ENCODE data around the gene PAX8. TPM values are rescaled to one million over a fixed set of nuclear protein-coding genes. Genes with fewer than 3 reads are reported as not detected.

PAX8 gene
- total RNA-seq, 1 experiment from 2014 or later = 3.1 TPM

DNA sequence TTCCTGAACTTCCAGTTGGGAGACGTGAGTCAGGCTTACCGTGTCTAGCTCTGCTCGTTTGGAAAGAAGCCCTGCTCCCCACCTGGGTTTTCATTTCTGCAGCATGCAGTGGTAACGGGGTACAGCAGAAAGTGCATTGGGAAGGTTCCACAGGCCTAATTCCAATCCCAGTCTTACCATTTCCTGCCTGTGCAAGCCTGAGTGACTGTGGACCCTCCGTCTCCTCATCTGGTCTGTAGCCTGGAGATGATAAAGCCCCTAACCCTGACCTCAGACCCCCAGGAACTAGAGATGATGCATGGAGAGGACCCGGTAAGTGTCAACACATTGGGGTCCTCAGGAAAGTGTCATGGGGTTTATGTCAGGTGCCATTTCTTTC, 110.8 kb downstream of the PAX8 start:
- intact Hi-C loops (cut with micrococcal nuclease; ENCODE audit: unreplicated experiment) = no loop called here
- no TSS peak for BruUV-seq (replicated peaks)

DNA sequence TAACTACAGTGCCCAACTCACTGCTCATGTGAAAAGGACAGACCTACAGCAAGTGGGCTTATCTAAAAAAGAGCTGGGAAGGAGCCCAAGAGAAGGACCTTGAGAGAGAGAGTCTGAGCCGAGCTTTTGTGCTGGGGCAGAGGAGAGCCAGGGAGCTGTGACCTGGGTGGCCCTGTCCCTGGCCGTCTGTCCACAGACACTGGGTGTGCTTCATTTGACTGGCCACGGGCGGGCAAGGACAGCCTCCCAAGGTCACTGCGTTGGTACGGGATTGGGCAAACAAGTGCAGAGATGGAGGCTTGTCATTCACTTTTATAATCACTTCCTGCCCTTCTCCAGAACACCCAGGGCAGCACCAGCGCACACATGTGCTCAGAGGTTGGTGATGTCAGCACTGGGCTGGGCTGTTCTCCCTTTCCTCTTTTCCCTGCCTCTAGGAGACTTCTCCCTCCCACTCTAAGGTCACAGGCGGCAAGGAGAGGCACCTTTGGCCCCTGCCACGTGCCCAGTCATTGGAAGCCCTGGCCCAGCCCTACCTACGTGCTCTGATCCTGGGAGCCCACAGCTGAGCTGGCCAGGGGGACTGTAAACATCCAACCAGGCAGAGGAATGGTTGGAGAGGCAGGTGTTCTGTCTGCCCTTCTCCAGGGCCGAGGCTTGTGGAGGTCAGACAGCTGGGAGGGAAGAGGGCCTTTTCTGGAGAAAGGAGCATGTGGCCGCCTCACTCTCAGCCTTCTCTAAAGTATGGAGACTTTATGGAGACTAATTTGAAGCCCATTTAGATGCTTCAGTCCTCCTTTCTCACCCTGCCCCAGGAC, 111.4 kb downstream of the PAX8 start:
- no peaks in the 10 kb centered on the region for H3K4me1 ChIP-seq (ENCODE audit: insufficient read depth, low read length, poor library complexity, severe bottlenecking)
- H3K27me3 ChIP-seq (replicated peaks; ENCODE audit: insufficient read depth, low read depth, low read length, poor library complexity) = no peaks in the 10 kb centered on the region
- TF ChIP-seq, protein P1, sequence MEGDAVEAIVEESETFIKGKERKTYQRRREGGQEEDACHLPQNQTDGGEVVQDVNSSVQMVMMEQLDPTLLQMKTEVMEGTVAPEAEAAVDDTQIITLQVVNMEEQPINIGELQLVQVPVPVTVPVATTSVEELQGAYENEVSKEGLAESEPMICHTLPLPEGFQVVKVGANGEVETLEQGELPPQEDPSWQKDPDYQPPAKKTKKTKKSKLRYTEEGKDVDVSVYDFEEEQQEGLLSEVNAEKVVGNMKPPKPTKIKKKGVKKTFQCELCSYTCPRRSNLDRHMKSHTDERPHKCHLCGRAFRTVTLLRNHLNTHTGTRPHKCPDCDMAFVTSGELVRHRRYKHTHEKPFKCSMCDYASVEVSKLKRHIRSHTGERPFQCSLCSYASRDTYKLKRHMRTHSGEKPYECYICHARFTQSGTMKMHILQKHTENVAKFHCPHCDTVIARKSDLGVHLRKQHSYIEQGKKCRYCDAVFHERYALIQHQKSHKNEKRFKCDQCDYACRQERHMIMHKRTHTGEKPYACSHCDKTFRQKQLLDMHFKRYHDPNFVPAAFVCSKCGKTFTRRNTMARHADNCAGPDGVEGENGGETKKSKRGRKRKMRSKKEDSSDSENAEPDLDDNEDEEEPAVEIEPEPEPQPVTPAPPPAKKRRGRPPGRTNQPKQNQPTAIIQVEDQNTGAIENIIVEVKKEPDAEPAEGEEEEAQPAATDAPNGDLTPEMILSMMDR (conservative IDR thresholded peaks at IDR 0.05; ENCODE audit: low read depth, low read length) = no peak
- no peak for TF ChIP-seq EZH2 (IDR thresholded peaks at IDR 0.05; ENCODE audit: borderline replicate concordance, low read depth, low read length, poor library complexity, severe bottlenecking)
- no TSS peak for BruUV-seq (replicated peaks)
- intact Hi-C loops (cut with micrococcal nuclease; ENCODE audit: unreplicated experiment) = no loop called here
- H3K36me3 ChIP-seq (ENCODE audit: insufficient read depth, low read length, poor library complexity, severe bottlenecking) = no peaks in the 10 kb centered on the region
- DNase-seq (ENCODE audit: low spot score) = no peak
- ChIA-PET POLR2A (ENCODE audit: low non-redundant PET) (no interaction called here), CTCF (no interaction called here)
- no peak overlapping the region for H3K27ac ChIP-seq (ENCODE audit: low read depth, low read length, poor library complexity, severe bottlenecking)
- H3K4me3 ChIP-seq (ENCODE audit: low read depth, low read length, poor library complexity, severe bottlenecking) = no peak overlapping the region
- H3K9me3 ChIP-seq (ENCODE audit: low read depth, low read length, poor library complexity, severe bottlenecking) = no peaks in the 10 kb centered on the region

More for the DNA sequence above, 110.8 kb downstream of the PAX8 start:
- H3K4me3 ChIP-seq (ENCODE audit: low read depth, low read length, poor library complexity, severe bottlenecking) = no peak overlapping the region
- H3K27me3 ChIP-seq (replicated peaks; ENCODE audit: insufficient read depth, low read depth, low read length, poor library complexity) = no peaks in the 10 kb centered on the region
- H3K27ac ChIP-seq (ENCODE audit: low read depth, low read length, poor library complexity, severe bottlenecking) = no peak overlapping the region
- DNase-seq (ENCODE audit: low spot score) = no peak
- CTCF ChIA-PET = interaction anchor here (0.7 kb wide), 1 partner anchor 31 kb away, joined by 3 read pairs; no protein-coding TSS in a partner anchor
- TF ChIP-seq EZH2 (IDR thresholded peaks at IDR 0.05; ENCODE audit: borderline replicate concordance, low read depth, low read length, poor library complexity, severe bottlenecking) = no peak
- TF ChIP-seq, protein P1 (conservative IDR thresholded peaks at IDR 0.05; ENCODE audit: low read depth, low read length) = no peak
- no peaks in the 10 kb centered on the region for H3K4me1 ChIP-seq (ENCODE audit: insufficient read depth, low read length, poor library complexity, severe bottlenecking)
- POLR2A ChIA-PET (ENCODE audit: low non-redundant PET) = no interaction called here
- H3K9me3 ChIP-seq (ENCODE audit: low read depth, low read length, poor library complexity, severe bottlenecking) = no peaks in the 10 kb centered on the region
- H3K36me3 ChIP-seq (ENCODE audit: insufficient read depth, low read length, poor library complexity, severe bottlenecking) = no peaks in the 10 kb centered on the region

DNA sequence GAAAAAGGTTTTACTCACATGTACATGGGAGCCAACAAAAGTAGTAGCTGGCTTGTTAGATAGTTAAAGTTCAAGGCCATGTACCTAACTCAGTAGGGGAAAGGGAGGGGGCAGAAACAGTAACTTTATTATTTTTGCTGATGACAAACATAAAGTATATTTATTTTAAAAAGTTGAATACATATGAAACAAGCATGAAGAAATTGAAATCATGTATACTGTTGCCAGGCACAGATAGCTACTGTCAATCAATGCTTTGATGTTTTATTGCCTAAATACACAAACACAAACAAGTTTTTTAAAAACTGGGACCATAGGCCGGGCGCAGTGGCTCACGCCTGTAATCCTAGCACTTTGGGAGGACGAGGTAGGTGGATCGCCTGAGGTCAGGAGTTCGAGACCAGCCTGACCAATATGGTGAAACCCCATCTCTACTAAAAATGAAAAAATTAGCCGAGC, 112.5 kb downstream of the PAX8 start:
- no peaks in the 10 kb centered on the region for H3K4me1 ChIP-seq (ENCODE audit: insufficient read depth, low read length, poor library complexity, severe bottlenecking)
- no peaks in the 10 kb centered on the region for H3K9me3 ChIP-seq (ENCODE audit: low read depth, low read length, poor library complexity, severe bottlenecking)
- no peaks in the 10 kb centered on the region for H3K36me3 ChIP-seq (ENCODE audit: insufficient read depth, low read length, poor library complexity, severe bottlenecking)
- no peak for DNase-seq (ENCODE audit: low spot score)
- intact Hi-C loops (cut with micrococcal nuclease; ENCODE audit: unreplicated experiment) = no loop called here
- H3K4me3 ChIP-seq (ENCODE audit: low read depth, low read length, poor library complexity, severe bottlenecking) = no peak overlapping the region
- H3K27me3 ChIP-seq (replicated peaks; ENCODE audit: insufficient read depth, low read depth, low read length, poor library complexity) = no peaks in the 10 kb centered on the region
- no peak for TF ChIP-seq EZH2 (IDR thresholded peaks at IDR 0.05; ENCODE audit: borderline replicate concordance, low read depth, low read length, poor library complexity, severe bottlenecking)
- TF ChIP-seq, protein P1 (conservative IDR thresholded peaks at IDR 0.05; ENCODE audit: low read depth, low read length) = no peak
- POLR2A ChIA-PET (ENCODE audit: low non-redundant PET) = no interaction called here
- no peak overlapping the region for H3K27ac ChIP-seq (ENCODE audit: low read depth, low read length, poor library complexity, severe bottlenecking)
- CTCF ChIA-PET = no interaction called here
- no TSS peak for BruUV-seq (replicated peaks)

Other genes starting within 250 kb of the PAX8 start
- gene IL36B, start 226.1 kb downstream of the PAX8 start, total RNA-seq (2021) = not detected in 2 replicates
- not detected in 2 replicates for gene IL36RN, start 219.7 kb downstream of the PAX8 start, total RNA-seq (2021)
- gene IL1F10, start 211.0 kb downstream of the PAX8 start, total RNA-seq (2021) = not detected in 2 replicates
- gene IL1RN, start 151.3 kb downstream of the PAX8 start, total RNA-seq (2021) = not detected in 2 replicates
- 0.60 and 1.8 TPM in 2 replicates for gene PSD4, start 105.0 kb downstream of the PAX8 start, total RNA-seq (2021)
- gene ZNG1B, start 158.8 kb upstream of the PAX8 start, total RNA-seq (2021) = 54.6 and 65.5 TPM in 2 replicates
- gene FOXD4L1, start 219.7 kb upstream of the PAX8 start, total RNA-seq (2021) = not detected in 2 replicates